Measurements from ENCODE around the gene ACIN1.

ACIN1 gene

GRCh38 chr14:23104070-23104590, 9.2 kb upstream of the ACIN1 start:
- no peak for DNase-seq

DNA sequence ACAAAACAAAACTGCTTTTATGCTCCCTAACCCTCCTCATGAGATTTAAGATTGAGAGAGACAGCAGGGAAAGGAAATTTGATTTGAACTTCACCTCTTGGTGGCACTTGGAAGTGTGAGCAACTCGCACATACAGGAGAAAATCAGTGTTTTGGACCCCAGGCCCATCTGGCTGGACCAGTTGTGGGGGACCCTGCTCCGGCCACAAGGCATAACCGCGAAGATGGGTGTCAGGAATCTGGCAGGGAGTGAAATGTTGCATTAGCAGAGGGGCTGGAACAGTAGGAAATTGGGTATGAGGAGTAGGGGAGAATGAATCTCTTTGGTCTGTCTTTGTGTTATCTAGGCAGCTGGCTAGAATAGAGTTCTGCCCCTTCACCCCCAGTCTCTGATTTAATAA, 8.6 kb upstream of the ACIN1 start:
- no peak for DNase-seq

DNA sequence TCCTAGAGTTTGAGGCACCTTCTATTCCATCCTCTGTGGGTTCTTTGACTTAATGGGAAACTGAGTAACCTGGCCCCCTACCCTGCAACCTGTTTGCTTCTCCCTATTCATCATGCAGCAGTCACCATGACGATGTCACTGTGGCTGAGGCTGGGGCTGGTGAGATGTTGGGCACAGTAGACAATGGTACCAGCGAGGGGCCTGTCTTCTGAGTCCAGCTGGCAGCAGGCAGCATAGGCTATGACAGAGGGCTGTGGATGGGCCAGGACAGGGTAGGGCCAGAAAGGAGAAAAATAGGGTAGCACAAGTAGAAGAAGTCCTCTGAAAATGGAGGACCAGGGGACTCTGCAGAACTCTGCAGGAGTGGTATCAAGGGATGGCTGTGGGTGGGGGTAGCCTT, 7.9 kb upstream of the ACIN1 start:
- DNase-seq: no peak

DNA sequence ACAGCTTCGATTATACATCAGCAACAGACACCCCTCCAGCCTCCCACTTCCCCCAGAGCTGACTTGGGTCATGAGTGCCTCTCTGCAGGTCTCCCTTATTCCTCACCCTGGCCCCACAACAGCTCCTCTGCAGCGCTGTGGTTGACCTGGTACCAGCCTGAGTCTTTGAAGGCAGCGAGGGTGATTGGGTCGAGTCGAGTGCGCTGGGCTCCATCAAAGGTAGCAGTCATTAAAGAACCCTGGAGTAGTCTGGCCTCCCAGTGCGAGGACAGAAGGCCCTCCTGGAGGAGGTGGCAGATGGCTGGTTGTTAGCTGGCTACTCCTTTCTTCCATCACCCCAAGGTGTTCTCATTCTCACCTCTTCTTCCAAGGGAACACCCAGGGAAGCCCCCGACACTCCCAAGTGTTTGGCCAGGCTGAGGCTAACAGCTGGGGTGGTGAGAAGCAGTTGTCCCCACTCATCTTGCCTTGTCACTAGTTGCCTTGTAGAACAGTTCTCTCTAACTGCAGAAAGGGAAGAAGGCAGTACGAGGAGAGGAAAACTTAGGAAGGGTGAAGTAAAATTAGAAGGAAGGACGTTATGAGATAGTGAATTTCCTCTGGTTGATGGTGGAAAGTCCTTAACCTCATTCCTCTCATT, 7.2 kb upstream of the ACIN1 start:
- no peak for DNase-seq

GRCh38 chr14:23101213-23101970, 6.5 kb upstream of the ACIN1 start:
- DNase-seq: no peak

DNA sequence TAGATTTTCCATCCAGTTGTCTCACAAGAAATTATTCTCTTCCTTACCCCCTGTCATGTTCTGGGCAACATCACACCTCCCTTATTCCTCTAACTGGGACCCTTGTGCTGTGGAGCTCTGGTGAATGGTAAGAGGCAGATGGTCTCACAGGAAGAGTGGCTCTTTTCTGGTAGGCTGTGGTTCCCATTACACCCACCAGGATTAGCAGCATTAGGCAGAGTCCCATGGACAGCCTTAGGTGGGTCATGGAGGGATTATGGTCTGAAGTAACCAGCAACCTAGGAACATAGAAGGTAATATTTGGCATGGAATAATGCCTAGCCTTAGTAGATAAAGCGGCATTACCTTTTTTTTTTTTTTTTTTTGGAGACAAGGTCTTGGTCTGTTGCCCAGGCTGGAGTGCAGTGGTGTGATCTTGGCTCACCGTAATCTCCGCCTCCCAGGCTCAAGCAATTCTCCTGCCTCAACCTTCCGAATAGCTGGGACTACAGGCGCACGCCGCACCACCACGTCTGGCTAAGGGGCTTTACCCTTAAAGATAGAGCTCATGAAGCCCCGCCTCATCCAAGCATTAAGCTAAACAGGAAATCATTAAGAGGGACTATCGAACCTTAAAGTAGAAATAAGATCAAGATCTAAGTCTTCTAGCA, 4.4 kb upstream of the ACIN1 start:
- DNase-seq: no peak

- DNase-seq: no peak
These were observed 2.9 kb upstream of the ACIN1 start for GRCh38 chr14:23097786-23098185.

DNA sequence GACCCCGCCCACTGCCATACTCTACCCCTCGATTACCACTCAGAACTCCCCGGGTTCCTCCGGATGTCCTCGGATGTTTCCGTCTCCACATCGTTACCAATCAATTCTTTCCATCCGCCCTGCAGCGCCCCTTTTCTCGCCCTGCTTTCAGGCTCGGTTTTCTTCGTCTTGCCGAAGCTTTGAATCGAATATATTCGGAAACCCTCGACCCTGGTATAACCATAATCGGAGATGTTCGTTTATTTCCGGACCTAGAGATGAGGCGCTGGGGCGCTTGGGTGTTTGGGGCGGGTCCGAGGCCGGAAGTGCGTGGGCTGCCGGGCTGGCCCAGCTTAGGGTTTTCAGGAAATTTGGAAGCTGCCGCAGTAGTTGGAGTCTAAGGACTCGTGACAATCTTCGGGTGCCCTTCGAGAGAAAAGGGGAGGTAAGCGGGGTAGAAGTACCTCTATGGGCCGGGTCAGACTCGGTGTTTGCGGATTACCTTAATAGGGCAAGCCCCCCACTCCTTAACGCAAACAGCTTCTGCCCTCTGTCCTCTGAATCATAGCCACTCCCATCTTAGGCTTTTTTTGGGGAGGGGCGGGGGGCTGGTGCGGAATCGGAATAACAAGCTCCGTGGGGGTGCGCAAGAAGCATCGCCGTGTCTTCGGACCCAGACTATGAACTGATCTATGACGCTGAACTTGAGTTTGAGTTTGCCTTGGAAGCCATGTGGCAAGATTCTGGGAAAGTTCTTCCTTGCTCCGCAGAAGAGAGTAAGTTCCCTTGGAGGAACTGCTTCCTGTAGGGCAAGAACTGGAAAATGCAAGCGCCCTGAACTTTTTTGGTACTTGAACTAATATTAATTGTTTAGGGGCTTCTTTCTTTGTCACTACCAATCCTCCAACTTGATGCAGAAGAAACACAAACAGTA, 516 bp upstream of the ACIN1 start, which contains the start of gene C14orf119:
Gene C14orf119 (plus strand): TSS at position 310 of the 913 bp plus-strand sequence. CDS start 2,154 bp downstream, outside the sequence.
- DNase-seq: peak; percentile 100

- DNase-seq: no peak
These were observed 808 bp downstream of the ACIN1 start for GRCh38 chr14:23093991-23094665.

DNA sequence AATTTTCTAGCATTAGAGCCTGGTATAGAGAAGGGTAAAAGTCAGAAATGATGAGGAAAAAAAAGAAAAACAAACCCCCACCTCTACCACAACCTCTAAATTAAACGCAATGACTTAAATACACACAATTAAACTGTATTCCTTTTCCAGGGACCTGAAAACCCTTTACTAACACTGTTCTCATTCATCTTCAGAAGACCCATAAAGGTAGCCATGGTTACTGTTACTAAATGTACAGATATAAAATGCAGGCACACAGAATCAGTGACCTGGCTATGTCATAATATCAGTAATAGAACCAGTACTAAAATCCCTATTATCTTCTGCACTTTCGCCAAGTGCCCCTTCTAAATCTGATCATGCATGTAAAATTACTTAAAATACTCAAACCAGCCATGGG, 1.4 kb downstream of the ACIN1 start:
- DNase-seq: no peak

GRCh38 chr14:23093104-23093503, 1.8 kb downstream of the ACIN1 start:
- no peak for DNase-seq

DNA sequence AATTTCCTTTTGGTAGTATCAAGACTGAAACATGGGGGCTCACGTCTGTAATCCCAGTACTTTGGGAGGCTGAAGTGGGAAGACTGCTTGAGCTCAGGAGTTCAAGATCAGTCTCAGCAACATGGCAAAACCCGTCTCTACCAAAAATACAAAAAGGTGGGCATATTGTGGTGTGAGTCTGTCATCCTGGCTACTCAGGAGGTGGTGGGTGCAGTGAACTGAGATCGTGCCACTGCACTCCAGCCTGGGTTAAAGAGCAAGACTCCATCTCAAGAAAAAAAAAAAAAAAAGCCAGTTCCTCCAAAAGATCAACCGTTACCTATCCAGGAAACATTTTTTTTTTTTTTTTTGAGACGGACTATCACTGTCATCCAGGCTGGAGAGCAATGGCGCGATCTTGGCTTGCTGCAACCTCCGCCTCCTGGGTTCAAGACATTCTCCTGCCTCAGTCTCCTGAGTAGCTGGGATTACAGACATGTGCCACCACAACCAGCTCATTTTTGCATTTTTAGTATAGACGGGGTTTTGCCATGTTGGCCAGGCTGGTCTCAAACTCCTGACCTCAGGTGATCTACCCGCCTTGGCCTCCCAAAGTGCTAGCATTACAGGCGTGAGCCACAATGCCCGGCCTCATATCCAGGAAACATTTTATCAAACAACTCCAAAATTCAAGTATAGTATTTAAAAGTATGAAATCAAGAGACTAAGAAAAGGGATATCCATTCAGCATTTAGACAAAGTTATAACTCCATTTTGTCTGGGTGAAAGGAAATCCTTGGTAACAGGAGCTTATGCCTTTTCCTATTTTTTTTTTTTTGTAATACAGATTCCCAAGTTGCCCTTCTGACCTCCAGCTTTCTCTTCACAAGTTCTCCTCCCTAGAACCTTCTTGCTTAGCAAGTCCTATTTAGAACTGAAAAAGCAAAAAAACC, 3.4 kb downstream of the ACIN1 start:
- no peak for DNase-seq

DNA sequence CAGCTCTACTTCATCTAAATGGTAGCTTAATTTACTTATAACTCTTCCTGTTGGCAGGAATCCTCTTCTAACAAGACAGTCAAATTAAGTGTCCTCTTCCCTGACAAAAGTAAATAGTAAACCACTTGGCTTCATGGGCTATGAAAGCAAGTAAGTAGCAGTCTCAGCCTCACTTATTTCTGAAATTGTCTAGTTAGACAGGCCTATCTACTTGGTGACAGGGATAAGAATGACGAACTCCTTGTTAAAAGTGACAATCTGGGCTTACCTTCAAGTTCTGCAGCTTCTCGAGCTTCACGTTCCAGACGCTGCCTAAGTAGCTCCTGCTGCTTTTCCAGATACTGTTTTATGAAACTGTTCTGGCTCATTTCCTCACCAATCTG, 4.7 kb downstream of the ACIN1 start:
- DNase-seq: no peak

DNA sequence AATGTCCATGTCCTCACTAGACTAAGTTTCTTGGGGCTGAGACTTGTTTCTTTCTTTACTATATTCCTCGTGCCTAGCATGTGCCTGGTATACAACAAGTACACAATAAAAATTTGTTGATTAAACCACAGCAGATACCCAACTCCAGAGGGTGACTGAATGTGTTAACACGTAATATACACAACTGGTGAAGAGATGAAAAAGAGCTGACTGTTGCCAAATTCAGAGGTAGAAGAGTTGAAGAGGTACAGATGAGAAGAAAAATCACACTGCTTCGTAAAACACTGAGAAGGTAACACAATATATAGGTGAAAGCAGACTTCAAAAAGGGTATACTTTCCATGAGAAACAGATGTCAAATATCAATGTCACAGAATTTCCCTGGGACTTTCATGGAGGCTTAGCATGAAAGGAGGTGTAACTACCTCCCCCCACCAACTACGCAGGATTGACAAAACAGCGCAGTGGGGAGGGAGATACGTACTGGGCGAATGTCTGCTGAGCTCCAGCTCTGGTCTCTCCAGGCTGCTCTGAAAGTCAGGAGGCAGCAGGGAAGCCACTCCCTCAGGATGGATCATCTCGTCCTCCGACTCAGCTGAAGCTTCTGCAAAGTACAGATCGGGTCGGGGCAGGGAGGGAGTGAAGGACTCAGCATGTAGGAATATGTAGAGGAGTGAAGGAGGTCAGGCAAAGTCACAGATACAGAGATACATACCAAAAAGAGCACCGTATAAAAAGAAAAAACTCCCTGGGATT, 5.3 kb downstream of the ACIN1 start:
- no peak for DNase-seq

DNA sequence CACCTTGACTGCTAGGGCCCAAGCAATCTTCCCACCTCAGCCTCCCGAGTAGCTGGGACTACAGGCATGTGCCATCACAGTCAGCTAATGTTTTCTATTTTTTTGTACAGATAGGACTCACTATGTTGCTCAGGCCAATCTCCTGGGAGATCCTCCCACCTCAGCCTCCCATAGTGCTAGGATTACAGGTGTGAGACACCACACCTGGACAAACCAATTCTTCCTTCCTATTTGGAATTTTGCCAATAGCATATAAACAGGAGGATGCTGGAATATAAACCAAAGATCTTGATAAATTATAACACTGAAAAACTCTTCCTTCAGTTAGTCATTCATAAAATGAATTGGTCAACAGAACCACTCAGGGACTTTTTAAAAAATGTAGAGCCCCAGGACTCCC, 8.4 kb downstream of the ACIN1 start:
- DNase-seq: no peak

GRCh38 chr14:23085458-23085857, 9.5 kb downstream of the ACIN1 start:
- no peak for DNase-seq

- DNase-seq: no peak
These were observed 14.5 kb downstream of the ACIN1 start for GRCh38 chr14:23080474-23080873.

DNA sequence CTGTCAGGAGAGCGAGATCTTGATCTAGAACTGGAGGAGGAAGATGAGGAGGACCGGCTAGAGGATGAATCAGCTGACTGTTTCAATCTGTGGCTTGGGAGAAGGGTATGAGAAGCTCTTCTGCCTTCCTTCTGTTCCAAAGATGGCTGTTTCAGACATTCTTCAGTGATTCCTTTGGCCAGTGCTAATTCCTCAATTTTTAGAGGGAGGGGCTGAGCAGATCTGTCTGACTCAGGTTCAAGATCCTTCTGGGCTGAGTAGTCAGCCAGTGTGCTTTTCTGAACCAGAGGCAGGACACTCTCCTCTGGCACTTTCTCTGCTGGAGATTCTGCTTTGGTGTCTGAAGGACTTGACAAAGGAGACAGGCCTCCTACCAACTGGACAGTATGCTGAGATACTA, 15.2 kb downstream of the ACIN1 start:
- DNase-seq: peak; percentile 37

DNA sequence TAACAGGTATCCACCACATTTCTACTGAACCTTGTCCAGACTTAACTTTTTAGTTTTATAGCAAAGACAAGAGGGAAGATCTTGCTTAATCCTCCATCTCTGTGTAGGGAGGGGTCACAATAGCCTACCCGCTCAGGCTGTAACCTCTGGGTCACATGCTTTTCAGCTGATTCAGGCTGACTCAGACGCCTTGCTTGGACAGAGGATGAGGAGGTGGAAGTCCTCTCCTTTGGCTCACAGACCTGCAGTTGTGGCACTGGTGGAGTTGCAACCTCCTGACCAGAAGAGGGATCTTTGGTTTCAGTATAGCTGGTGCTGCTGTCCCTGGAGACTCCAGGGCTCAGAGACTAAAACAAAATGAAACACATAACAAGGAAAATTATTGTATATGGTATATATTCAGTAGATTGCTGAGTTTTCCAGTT, 16.2 kb downstream of the ACIN1 start:
- peak; percentile 82 for DNase-seq

GRCh38 chr14:23077962-23078361, 17.0 kb downstream of the ACIN1 start:
- no peak for DNase-seq

Data from fibroblast of skin of right quadriceps (primary cell).